ENCODE measurements around the gene IRF5. TPM values are rescaled to one million over a fixed set of nuclear protein-coding genes. Genes with fewer than 3 reads are reported as not detected.

Gene IRF5
- total RNA-seq, 2 donors from 2014 or later: 4.9 to 15.3 TPM

DNA sequence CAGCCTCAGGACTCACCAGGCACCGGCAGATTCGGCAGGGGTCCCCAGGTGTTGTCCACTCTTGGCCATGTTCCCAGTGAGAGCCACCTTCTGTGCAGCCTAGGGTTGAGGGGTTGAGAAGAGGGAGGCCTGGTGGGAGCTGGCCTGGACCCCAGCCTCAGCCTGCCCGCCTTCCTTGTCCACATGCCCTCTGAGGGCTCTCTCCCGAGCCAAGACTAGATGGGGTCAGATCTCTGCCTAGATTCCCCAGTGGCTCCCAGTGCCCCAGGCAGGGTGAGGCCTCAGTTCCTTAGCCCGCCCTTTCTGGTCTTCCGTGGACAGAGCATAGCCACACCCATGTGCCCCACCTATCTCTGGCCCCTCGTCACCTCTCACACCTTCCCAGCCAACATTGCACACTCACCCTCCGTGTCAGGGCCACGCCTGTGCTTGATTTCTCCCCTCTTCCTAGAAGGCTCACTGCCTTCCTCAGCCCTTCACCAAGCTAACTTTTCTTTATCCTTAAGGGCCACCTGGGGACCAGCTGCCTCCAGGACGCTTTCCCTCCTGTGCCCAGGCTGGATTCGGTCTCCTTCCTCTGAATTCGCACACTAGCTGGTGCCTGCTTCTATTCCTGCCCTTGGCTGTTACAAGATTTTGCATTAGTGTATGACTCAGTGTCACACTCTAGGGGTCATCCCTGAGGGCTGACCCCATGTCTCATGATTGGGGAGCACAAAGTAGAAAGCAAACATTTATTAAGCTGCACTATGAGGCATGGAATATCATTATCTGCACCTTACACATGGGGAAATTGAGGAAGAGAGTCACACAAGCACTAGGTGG lies 34.8 kb upstream of the IRF5 start:
- peaks cover 0 to 4% (median 0%) of the 10 kb centered on the region in 3 donors for H3K9me3 ChIP-seq
- H3K4me3 ChIP-seq: no peak overlapping the region
- intact Hi-C loops (cut with DNase I): no loop called here
- H3K27ac ChIP-seq: no peak overlapping the region
- no peaks in the 10 kb centered on the region for H3K36me3 ChIP-seq (replicated peaks in 1 of 2; ENCODE audit: insufficient read depth in 1 of 2, low read depth in 2 of 2)
- no peak for TF ChIP-seq POLR2A (IDR thresholded peaks at IDR 0.05)
- TF ChIP-seq, protein P1, sequence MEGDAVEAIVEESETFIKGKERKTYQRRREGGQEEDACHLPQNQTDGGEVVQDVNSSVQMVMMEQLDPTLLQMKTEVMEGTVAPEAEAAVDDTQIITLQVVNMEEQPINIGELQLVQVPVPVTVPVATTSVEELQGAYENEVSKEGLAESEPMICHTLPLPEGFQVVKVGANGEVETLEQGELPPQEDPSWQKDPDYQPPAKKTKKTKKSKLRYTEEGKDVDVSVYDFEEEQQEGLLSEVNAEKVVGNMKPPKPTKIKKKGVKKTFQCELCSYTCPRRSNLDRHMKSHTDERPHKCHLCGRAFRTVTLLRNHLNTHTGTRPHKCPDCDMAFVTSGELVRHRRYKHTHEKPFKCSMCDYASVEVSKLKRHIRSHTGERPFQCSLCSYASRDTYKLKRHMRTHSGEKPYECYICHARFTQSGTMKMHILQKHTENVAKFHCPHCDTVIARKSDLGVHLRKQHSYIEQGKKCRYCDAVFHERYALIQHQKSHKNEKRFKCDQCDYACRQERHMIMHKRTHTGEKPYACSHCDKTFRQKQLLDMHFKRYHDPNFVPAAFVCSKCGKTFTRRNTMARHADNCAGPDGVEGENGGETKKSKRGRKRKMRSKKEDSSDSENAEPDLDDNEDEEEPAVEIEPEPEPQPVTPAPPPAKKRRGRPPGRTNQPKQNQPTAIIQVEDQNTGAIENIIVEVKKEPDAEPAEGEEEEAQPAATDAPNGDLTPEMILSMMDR (IDR thresholded peaks at IDR 0.05): no peak
- H3K27me3 ChIP-seq: no peaks in the 10 kb centered on the region
- WGBS, 2 donors: 72 to 81% methylated on average over 9 to 12 of the region's 12 CpGs
- ATAC-seq: no peak
- no peak for DNase-seq
- no peaks in the 10 kb centered on the region for H3K4me1 ChIP-seq

DNA sequence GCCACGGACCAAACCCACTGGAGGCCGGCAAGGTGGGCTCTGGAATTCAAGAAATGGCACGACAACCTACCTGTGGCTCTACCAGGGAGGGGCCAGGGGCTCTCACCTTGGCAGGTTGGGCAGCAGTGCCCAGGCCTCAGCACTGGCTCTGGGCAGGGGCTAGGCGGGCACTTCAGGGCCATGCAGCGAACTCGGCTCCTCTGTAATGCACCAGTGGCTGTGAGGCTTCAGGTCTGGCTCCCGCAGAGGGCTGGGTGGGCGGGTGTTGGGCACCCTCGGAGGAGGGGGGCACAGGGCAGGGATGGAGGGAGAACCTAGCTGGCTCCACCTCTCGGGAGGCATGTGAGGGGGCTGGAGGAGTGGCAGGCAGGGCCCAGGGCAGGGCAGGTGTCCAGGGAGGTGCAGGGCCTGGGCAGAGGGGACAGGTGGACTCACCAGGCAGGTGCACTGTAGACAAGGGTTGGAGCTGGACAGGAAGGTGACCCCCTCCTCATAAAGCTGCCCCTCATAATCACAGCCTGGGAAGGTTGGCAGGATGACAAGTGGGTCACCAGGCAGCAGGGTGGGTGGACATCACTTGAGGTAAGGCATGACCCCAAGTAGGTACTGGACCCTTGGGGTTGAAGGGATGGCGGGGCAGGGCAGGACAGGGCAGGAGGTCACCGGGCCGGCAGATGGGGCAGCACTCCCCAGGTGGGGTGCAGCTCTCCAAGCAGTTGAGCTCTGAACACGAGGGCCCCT lies 33.9 kb upstream of the IRF5 start:
- Histone ChIP-seq H3K4me3 (no peak overlapping the region), H3K36me3 (replicated peaks in 1 of 2; ENCODE audit: insufficient read depth in 1 of 2, low read depth in 2 of 2) (no peaks in the 10 kb centered on the region), H3K9me3 (peaks cover 0 to 4% (median 0%) of the 10 kb centered on the region in 3 donors), H3K4me1 (no peaks in the 10 kb centered on the region), H3K27ac (no peak overlapping the region), H3K27me3 (no peaks in the 10 kb centered on the region)
- intact Hi-C loops (cut with DNase I): no loop called here
- DNase-seq (no peak), ATAC-seq (no peak)
- WGBS, 2 donors: 46 to 77% methylated on average over 4 to 14 of the region's 14 CpGs
- no peak for TF ChIP-seq POLR2A (IDR thresholded peaks at IDR 0.05)
- TF ChIP-seq, protein P1 (IDR thresholded peaks at IDR 0.05): no peak

DNA sequence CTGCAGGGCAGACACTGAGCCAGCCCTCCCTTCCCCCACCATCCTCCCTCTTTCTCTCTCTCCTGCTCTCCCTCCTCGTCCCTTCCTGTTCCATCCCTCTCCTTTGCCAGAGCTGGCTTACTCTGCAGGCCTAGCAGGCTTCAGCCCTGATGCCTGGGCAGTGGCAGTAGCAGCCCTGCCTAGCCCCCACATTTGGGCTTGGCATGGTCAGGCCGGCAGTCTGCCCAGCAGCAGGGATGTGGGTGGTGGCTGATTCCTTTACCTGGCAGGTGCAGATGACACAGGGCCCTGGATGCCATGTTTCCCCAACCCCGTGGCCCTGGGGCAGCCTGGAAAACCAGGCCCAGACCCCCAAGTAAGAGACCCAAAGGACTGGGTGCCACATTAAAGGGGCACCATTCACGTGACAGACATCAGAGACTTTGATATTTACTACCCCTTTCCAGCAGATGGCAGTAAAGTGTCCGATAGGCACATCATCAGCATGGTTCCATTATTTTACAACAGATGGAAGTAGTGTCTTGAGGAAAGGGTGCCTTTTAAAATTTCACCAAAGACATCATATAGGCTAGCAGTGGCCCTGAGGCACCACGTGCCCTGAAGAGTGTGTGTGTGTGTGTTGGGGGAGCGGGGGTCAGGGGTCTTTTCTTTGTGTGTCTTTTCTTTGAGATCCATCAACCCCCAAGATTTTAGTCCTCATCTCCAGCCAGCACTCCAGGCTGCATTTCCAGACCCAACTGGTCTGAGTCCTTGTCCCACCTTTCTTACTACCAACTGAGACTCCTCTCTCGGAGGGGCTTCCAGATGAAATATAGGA lies 33.1 kb upstream of the IRF5 start:
- no peaks in the 10 kb centered on the region for H3K36me3 ChIP-seq (replicated peaks in 1 of 2; ENCODE audit: insufficient read depth in 1 of 2, low read depth in 2 of 2)
- ATAC-seq (peak; percentile 62), DNase-seq (peak in 1 of 4 donors; percentile 42)
- TF ChIP-seq, protein P1 (IDR thresholded peaks at IDR 0.05): peak; percentile 33 to 67 (median 59)
- no peak for TF ChIP-seq POLR2A (IDR thresholded peaks at IDR 0.05)
- H3K4me1 ChIP-seq: no peaks in the 10 kb centered on the region
- intact Hi-C loops (cut with DNase I): loop anchor here (5.0 kb wide), 1 partner anchor 188 kb away; no protein-coding TSS in a partner anchor
- no peaks in the 10 kb centered on the region for H3K27me3 ChIP-seq
- no peak overlapping the region for H3K4me3 ChIP-seq
- H3K27ac ChIP-seq: no peak overlapping the region
- H3K9me3 ChIP-seq: peaks cover 0 to 2% (median 0%) of the 10 kb centered on the region in 3 donors
- WGBS, 2 donors: 29 to 40% methylated on average over 7 to 8 of the region's 8 CpGs

DNA sequence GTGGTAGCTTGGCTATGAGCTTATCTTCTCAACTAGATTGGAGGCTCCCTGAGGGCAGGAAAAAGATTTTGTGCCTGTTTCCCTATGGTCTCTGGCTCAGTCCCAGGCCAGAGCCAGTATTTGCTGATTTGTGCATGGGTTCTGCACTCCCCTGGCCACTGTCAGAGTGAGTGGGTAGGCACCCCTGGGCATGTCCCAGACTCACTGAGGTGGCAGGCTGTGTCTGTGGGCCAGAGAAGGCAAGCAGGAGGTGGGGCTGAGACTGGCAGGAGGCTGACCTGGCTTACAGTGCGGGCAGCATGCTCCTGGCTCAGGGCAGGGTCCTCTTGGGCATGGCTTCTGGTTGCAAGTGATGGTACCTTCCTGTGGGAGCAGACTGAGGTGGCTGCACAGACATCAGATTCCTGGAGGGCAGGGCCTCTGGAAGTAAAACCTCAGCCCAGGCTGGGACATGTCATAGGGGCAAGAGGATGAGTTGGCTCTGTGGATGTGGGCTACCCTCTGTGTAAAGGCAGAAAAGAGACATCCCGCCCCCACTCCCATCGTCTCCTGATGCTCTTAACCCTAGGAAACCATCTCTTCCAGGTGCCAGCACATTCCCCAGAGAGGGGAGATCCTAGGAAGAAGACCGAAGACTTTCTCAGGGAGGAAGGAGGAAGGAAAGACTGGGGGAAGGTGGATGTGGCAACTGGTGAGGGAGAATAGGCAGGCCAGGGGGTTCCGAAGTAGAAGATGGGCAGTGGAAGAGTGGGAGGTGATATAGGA lies 31.5 kb upstream of the IRF5 start:
- ATAC-seq: no peak
- no peaks in the 10 kb centered on the region for H3K27me3 ChIP-seq
- no peak for TF ChIP-seq POLR2A (IDR thresholded peaks at IDR 0.05)
- TF ChIP-seq, protein P1 (IDR thresholded peaks at IDR 0.05): no peak
- DNase-seq: no peak
- no peaks in the 10 kb centered on the region for H3K9me3 ChIP-seq
- no peaks in the 10 kb centered on the region for H3K36me3 ChIP-seq (replicated peaks in 1 of 2; ENCODE audit: insufficient read depth in 1 of 2, low read depth in 2 of 2)
- no peak overlapping the region for H3K4me3 ChIP-seq
- H3K4me1 ChIP-seq: peaks cover 10% of the 10 kb centered on the region
- intact Hi-C loops (cut with DNase I): loop anchor here (5.0 kb wide), 1 partner anchor 186 kb away; no protein-coding TSS in a partner anchor
- H3K27ac ChIP-seq: no peak overlapping the region
- 56 to 62% methylated on average over 4 to 5 of the region's 5 CpGs for WGBS, 2 donors
